SH-SY5Y (cell line): ENCODE results near the gene PCGF3.

Source experiments
- GATA2 ChIP-seq: IDR thresholded peaks from 2 replicates; pipeline ENCODE4 v1.6.1; 2011; ENCODE audit warnings: mild to moderate bottlenecking, low read depth, low read length
- GATA3 ChIP-seq: IDR thresholded peaks from 2 replicates; pipeline ENCODE4 v1.6.1; 2011; ENCODE audit warnings: low read depth, mild to moderate bottlenecking, low read length, moderate library complexity

PCGF3 gene

GRCh38 chr4:807792-808191 is 102.2 kb downstream of the PCGF3 start:
- TF ChIP-seq GATA3 (no peak), GATA2 (no peak)

GRCh38 chr4:808860-809570 is 103.4 kb downstream of the PCGF3 start:
- TF ChIP-seq GATA2 (no peak), GATA3 (no peak)

- TF ChIP-seq GATA3 (no peak), GATA2 (no peak)
These were observed 108.3 kb downstream of the PCGF3 start for GRCh38 chr4:813900-814299.

GRCh38 chr4:814312-814850 is 108.7 kb downstream of the PCGF3 start:
- no peak for TF ChIP-seq GATA2

- TF ChIP-seq GATA2 (no peak), GATA3 (no peak)
These were observed 110.0 kb downstream of the PCGF3 start for GRCh38 chr4:815464-816146.

GRCh38 chr4:818106-818921 is 112.7 kb downstream of the PCGF3 start:
- TF ChIP-seq GATA2, result no peak
- no peak for TF ChIP-seq GATA3

- TF ChIP-seq GATA3 (no peak), GATA2 (no peak)
These were observed 114.0 kb downstream of the PCGF3 start for GRCh38 chr4:819401-820229.
